HCT116 (cell line): ENCODE measurements around the gene TLE4. TPM values are rescaled to one million over a fixed set of nuclear protein-coding genes. Genes with fewer than 3 reads are reported as not detected.

Experiments
- ATAC-seq: fragments of 200-7000 bp; cut with Tn5 transposase; 2 replicates; pipeline ENCODE4 v1.9.1; 2020; ENCODE audit warnings: mild to moderate bottlenecking, moderate library complexity
- BruUV-seq: library from RNA; stranded (reverse); fragments of 400-500 nt; replicated peaks from 2 replicates; lab custom pipeline; 2021; lab: Mats Ljungman, UMichigan
- CTCF ChIA-PET: fragments of 300-600 bp; sonication (Branson Sonifier 250); formaldehyde crosslinking; loops from one replicate; lab custom pipeline; 2021; ENCODE audit warnings: antibody characterized with exemption; lab: Charles Lee
- POLR2A ChIA-PET: fragments of 300-600, 350-600 bp; sonication (Branson Sonifier 250); formaldehyde crosslinking; loops from one replicate; lab custom pipeline; 2021; ENCODE audit warnings: antibody characterized with exemption; lab: Charles Lee
- RAD21 ChIA-PET, 2 experiments: fragments of 300-600 bp; sonication (Branson Sonifier 250); formaldehyde crosslinking; loops; one replicate each; lab custom pipeline; 2023; ENCODE audit warnings: low total read pairs in 2 of 2; ENCODE audit not compliant: uncharacterized antibody in 2 of 2, unreplicated experiment in 2 of 2, low non-redundant PET in 1 of 2; lab: Charles Lee
- DNase-seq: peaks from one replicate; pipeline ENCODE4 v3.0.0-alpha.2; 2010; ENCODE audit warnings: low read depth, low spot score
- H2AFZ ChIP-seq: fragments of 200-600 bp; shearing (Covaris generic), sonication (generic); 2 replicates; pipeline ENCODE4 v1.6.1; 2017; ENCODE audit warnings: low read depth, mixed run types, mixed read lengths, antibody characterized with exemption, low read length; ENCODE audit not compliant: poor library complexity, severe bottlenecking
- H3K27ac ChIP-seq: 2 replicates; pipeline ENCODE4 v1.5.1; 2012; ENCODE audit warnings: low read depth, low read length
- H3K27me3 ChIP-seq: fragments of 200-600 bp; sonication (generic); 2 replicates; pipeline ENCODE4 v1.6.1; 2016; ENCODE audit warnings: mixed run types, low read length, mixed read lengths; ENCODE audit not compliant: insufficient read depth
- H3K36me3 ChIP-seq, 2 experiments: fragments of 200-500 bp in 1 of 2; fragments of 200-600 bp in 1 of 2; sonication (Bioruptor generic) in 1 of 2; sonication (generic) in 1 of 2; 2 replicates each; pipeline versions ENCODE4 v1.5.1 to v1.6.1; 2014 to 2016; ENCODE audit warnings: low read length in 2 of 2, inconsistent platforms in 1 of 2, mixed read lengths in 1 of 2, mixed run types in 1 of 2; ENCODE audit not compliant: insufficient read depth in 2 of 2, control insufficient read depth in 1 of 2
- H3K4me1 ChIP-seq, 2 experiments: fragments of 200-600 bp in 1 of 2; sonication (generic) in 1 of 2; 2 replicates each; pipeline versions ENCODE4 v1.5.1 to v1.6.1; 2012 to 2017; ENCODE audit warnings: low read length in 2 of 2, inconsistent platforms in 1 of 2, mild to moderate bottlenecking in 1 of 2, mixed read lengths in 1 of 2, mixed run types in 1 of 2, moderate library complexity in 1 of 2; ENCODE audit not compliant: insufficient read depth in 2 of 2, control insufficient read depth in 1 of 2
- H3K4me2 ChIP-seq: fragments of 200-600 bp; sonication (generic); 2 replicates; pipeline ENCODE4 v1.6.1; 2017; ENCODE audit warnings: mixed run types, low read length, mixed read lengths
- H3K4me3 ChIP-seq, 2 experiments: fragments of 200-600 bp in 1 of 2; sonication (generic) in 1 of 2; replicated peaks in 1 of 2; 2 replicates each; pipeline ENCODE4 v1.5.1; 2011 to 2016; ENCODE audit warnings: low read length in 2 of 2, control low read depth in 1 of 2, low read depth in 1 of 2, mild to moderate bottlenecking in 1 of 2, mixed read lengths in 1 of 2, mixed run types in 1 of 2
- H3K79me2 ChIP-seq: fragments of 200-600 bp; sonication (generic); 2 replicates; pipeline ENCODE4 v1.6.1; 2017; ENCODE audit warnings: mild to moderate bottlenecking, mixed run types, low read length, moderate library complexity, mixed read lengths; ENCODE audit not compliant: insufficient read depth
- H3K9ac ChIP-seq: fragments of 200-600 bp; sonication (generic); 2 replicates; pipeline ENCODE4 v1.6.1; 2016; ENCODE audit warnings: low read length, mixed read lengths
- H3K9me2 ChIP-seq: fragments of 200-600 bp; sonication (generic), shearing (Covaris generic); 2 replicates; pipeline ENCODE4 v1.6.1; 2017; ENCODE audit warnings: mixed run types, mild to moderate bottlenecking, moderate library complexity; ENCODE audit not compliant: insufficient read depth
- H3K9me3 ChIP-seq, 2 experiments: fragments of 200-500 bp in 1 of 2; fragments of 200-600 bp in 1 of 2; sonication (Bioruptor generic) in 1 of 2; sonication (generic) in 1 of 2; 2 replicates each; pipeline ENCODE4 v1.6.1; 2014 to 2017; ENCODE audit warnings: low read length in 2 of 2, mixed read lengths in 2 of 2, inconsistent platforms in 1 of 2, low read depth in 1 of 2, mild to moderate bottlenecking in 1 of 2, mixed run types in 1 of 2, moderate library complexity in 1 of 2; ENCODE audit not compliant: control insufficient read depth in 1 of 2, insufficient read depth in 1 of 2
- H4K20me1 ChIP-seq: fragments of 200-600 bp; sonication (generic), shearing (Covaris generic); 2 replicates; pipeline ENCODE4 v1.6.1; 2017; ENCODE audit warnings: mixed run types, mild to moderate bottlenecking, moderate library complexity; ENCODE audit not compliant: insufficient read depth
- EGR1 ChIP-seq: IDR thresholded peaks from 2 replicates; pipeline ENCODE4 v1.6.1; 2012; ENCODE audit warnings: low read depth
- ELF1 ChIP-seq: IDR thresholded peaks from 2 replicates; pipeline ENCODE4 v1.6.1; 2012; ENCODE audit warnings: low read depth, borderline replicate concordance
- EZH2phosphoT487 ChIP-seq: fragments of 200-600 bp; IDR thresholded peaks from 2 replicates; pipeline ENCODE4 v1.6.1; 2018; ENCODE audit warnings: antibody characterized with exemption, borderline replicate concordance
- FOSL1 ChIP-seq: IDR thresholded peaks from 2 replicates; pipeline ENCODE4 v1.6.1; 2012; ENCODE audit warnings: low read depth
- JUND ChIP-seq: IDR thresholded peaks from 2 replicates; pipeline ENCODE4 v1.6.1; 2012
- POLR2AphosphoS5 ChIP-seq: IDR thresholded peaks from 2 replicates; pipeline ENCODE4 v1.6.1; 2011; ENCODE audit warnings: mild to moderate bottlenecking, low read depth, low read length, moderate library complexity
- RAD21 ChIP-seq: IDR thresholded peaks from 2 replicates; pipeline ENCODE4 v1.6.1; 2012; ENCODE audit warnings: low read depth, mild to moderate bottlenecking
- REST ChIP-seq: IDR thresholded peaks from 2 replicates; pipeline ENCODE4 v1.6.1; 2012; ENCODE audit warnings: low read depth
- SIN3A ChIP-seq: IDR thresholded peaks from 2 replicates; pipeline ENCODE4 v1.6.1; 2012; ENCODE audit warnings: low read depth
- SRF ChIP-seq: IDR thresholded peaks from 2 replicates; pipeline ENCODE4 v1.6.1; 2012; ENCODE audit warnings: low read depth
- TCF7L2 ChIP-seq: IDR thresholded peaks from 2 replicates; pipeline ENCODE4 v1.7.0; 2011; ENCODE audit warnings: borderline replicate concordance, inconsistent platforms; ENCODE audit not compliant: insufficient read depth, insufficient read length; ENCODE audit errors: extremely low read depth
- ZFX ChIP-seq: fragments of 450-650 bp; IDR thresholded peaks from 2 replicates; pipeline ENCODE4 v1.6.1; 2017
- ZNF274 ChIP-seq: fragments of 200-500 bp; sonication (Bioruptor generic); IDR thresholded peaks from 2 replicates; pipeline ENCODE4 v1.6.1; 2014; ENCODE audit warnings: mild to moderate bottlenecking, low read depth, low read length, inconsistent platforms
- intact Hi-C: fragments of 100-400 bp; cut with micrococcal nuclease; formaldehyde crosslinking; loops from 2 replicates; pipeline ENCODE4 v1.10.0; 2022
- total RNA-seq: library from RNA; stranded (reverse); gene quantifications from one replicate; pipeline ENCODE4 v1.2.1, GENCODE V29; 2021; ENCODE audit not compliant: unreplicated experiment
- TF ChIP-seq, protein P1 (sequence below): IDR thresholded peaks from 2 replicates; pipeline ENCODE4 v1.6.1; 2011; ENCODE audit warnings: mild to moderate bottlenecking, low read length, moderate library complexity; ENCODE audit not compliant: insufficient replicate concordance; ENCODE audit errors: extremely low read depth
- TF ChIP-seq, protein P2 (sequence below), 3 experiments: fragments of 200-600 bp in 1 of 3; sonication (generic) in 1 of 3; IDR thresholded peaks in 2 of 3; conservative IDR thresholded peaks in 1 of 3; 2 replicates each; pipeline ENCODE4 v1.5.1; 2012 to 2017; ENCODE audit warnings: low read depth in 2 of 3, low read length in 2 of 3, antibody characterized with exemption in 1 of 3, borderline replicate concordance in 1 of 3, control low read depth in 1 of 3, mild to moderate bottlenecking in 1 of 3, mixed read lengths in 1 of 3, mixed run types in 1 of 3, moderate library complexity in 1 of 3; ENCODE audit not compliant: insufficient read depth in 1 of 3
- TF ChIP-seq, protein P3 (sequence below): IDR thresholded peaks from 2 replicates; pipeline ENCODE4 v1.6.1; 2012

Gene TLE4
- total RNA-seq, 1 experiment from 2014 or later: 0.39 TPM

GRCh38 chr9:79663300-79663699, 91.5 kb downstream of the TLE4 start:
- no peaks in the 10 kb centered on the region for H3K79me2 ChIP-seq
- H3K4me1 ChIP-seq: no peaks in the 10 kb centered on the region
- ATAC-seq (no peak), DNase-seq (no peak)
- H3K27ac ChIP-seq: no peak overlapping the region
- H3K4me3 ChIP-seq: no peak overlapping the region
- H3K36me3 ChIP-seq: no peaks in the 10 kb centered on the region
- no peaks in the 10 kb centered on the region for H4K20me1 ChIP-seq
- H3K4me2 ChIP-seq: no peak overlapping the region
- no peak overlapping the region for H3K9ac ChIP-seq
- no peaks in the 10 kb centered on the region for H3K27me3 ChIP-seq
- ChIA-PET POLR2A (no interaction called here), CTCF (no interaction called here), RAD21 (no interaction called here)
- no TSS peak for BruUV-seq
- H2AFZ ChIP-seq: no peak overlapping the region
- H3K9me2 ChIP-seq: no peaks in the 10 kb centered on the region
- intact Hi-C loops: no loop called here
- TF ChIP-seq ZNF274 (no peak), POLR2AphosphoS5 (no peak), EZH2phosphoT487 (no peak), RAD21 (no peak), REST (no peak), FOSL1 (no peak), EGR1 (no peak), SRF (no peak), ELF1 (no peak), SIN3A (no peak), JUND (no peak), TCF7L2 (no peak), ZFX (no peak)
- TF ChIP-seq, protein P1, sequence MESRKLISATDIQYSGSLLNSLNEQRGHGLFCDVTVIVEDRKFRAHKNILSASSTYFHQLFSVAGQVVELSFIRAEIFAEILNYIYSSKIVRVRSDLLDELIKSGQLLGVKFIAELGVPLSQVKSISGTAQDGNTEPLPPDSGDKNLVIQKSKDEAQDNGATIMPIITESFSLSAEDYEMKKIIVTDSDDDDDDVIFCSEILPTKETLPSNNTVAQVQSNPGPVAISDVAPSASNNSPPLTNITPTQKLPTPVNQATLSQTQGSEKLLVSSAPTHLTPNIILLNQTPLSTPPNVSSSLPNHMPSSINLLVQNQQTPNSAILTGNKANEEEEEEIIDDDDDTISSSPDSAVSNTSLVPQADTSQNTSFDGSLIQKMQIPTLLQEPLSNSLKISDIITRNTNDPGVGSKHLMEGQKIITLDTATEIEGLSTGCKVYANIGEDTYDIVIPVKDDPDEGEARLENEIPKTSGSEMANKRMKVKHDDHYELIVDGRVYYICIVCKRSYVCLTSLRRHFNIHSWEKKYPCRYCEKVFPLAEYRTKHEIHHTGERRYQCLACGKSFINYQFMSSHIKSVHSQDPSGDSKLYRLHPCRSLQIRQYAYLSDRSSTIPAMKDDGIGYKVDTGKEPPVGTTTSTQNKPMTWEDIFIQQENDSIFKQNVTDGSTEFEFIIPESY: no peak
- TF ChIP-seq, protein P2, sequence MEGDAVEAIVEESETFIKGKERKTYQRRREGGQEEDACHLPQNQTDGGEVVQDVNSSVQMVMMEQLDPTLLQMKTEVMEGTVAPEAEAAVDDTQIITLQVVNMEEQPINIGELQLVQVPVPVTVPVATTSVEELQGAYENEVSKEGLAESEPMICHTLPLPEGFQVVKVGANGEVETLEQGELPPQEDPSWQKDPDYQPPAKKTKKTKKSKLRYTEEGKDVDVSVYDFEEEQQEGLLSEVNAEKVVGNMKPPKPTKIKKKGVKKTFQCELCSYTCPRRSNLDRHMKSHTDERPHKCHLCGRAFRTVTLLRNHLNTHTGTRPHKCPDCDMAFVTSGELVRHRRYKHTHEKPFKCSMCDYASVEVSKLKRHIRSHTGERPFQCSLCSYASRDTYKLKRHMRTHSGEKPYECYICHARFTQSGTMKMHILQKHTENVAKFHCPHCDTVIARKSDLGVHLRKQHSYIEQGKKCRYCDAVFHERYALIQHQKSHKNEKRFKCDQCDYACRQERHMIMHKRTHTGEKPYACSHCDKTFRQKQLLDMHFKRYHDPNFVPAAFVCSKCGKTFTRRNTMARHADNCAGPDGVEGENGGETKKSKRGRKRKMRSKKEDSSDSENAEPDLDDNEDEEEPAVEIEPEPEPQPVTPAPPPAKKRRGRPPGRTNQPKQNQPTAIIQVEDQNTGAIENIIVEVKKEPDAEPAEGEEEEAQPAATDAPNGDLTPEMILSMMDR (IDR thresholded peaks at IDR 0.05 in 2 of 3, conservative IDR thresholded peaks at IDR 0.05 in 1 of 3; ENCODE audit: borderline replicate concordance in 1 of 3, insufficient read depth in 1 of 3, low read depth in 2 of 3, low read length in 2 of 3): no peak
- TF ChIP-seq, protein P3, sequence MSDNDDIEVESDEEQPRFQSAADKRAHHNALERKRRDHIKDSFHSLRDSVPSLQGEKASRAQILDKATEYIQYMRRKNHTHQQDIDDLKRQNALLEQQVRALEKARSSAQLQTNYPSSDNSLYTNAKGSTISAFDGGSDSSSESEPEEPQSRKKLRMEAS: no peak
- H3K9me3 ChIP-seq: peaks cover 0 to 12% of the 10 kb centered on the region in 2 experiments; a peak in 2 of 4 replicates
